ENCODE measurements around the gene BRF1.

GRCh38 chr14:105311838-105312237, 11.0 kb upstream of the BRF1 start:
- TF ChIP-seq CTCF (CRISPR knock-in tag; IDR thresholded peaks at IDR 0.05): no peak
- no peak for TF ChIP-seq IKZF1 (IDR thresholded peaks at IDR 0.05)
- no peak for TF ChIP-seq ZNF484 (CRISPR knock-in tag; IDR thresholded peaks at IDR 0.05; ENCODE audit: borderline replicate concordance, low read depth)
- TF ChIP-seq ZFP62 (CRISPR knock-in tag; IDR thresholded peaks at IDR 0.05): no peak
- no peak for TF ChIP-seq KLF9 (CRISPR knock-in tag; IDR thresholded peaks at IDR 0.05; ENCODE audit: low read depth)
- no peak for TF ChIP-seq SALL1 (CRISPR knock-in tag; IDR thresholded peaks at IDR 0.05)
- TF ChIP-seq AGO1 (IDR thresholded peaks at IDR 0.05; ENCODE audit: low read depth, low read length, poor library complexity, severe bottlenecking): no peak
- no peak for TF ChIP-seq ATF3 (CRISPR knock-in tag; IDR thresholded peaks at IDR 0.05)
- TF ChIP-seq FOXP1 (IDR thresholded peaks at IDR 0.05): no peak
- no peak for TF ChIP-seq FOXP1 (CRISPR knock-in tag; IDR thresholded peaks at IDR 0.05)
- no peak for TF ChIP-seq YY1 (IDR thresholded peaks at IDR 0.05; ENCODE audit: insufficient read depth, insufficient replicate concordance, low read depth, low read length)

All from HepG2 (cell line).